Thyroid gland (tissue), 4 donors: ENCODE results near the gene CDH4. TPM values are rescaled to one million over a fixed set of nuclear protein-coding genes. Genes with fewer than 3 reads are reported as not detected.
"Not testable (repeated sequence)": the region's sequence is repeated elsewhere in the genome, so short reads cannot be mapped to it uniquely, and the experiment has no call there.

ENCODE experiments used
- DNase-seq, 2 donors: peaks; one replicate each; pipeline ENCODE4 v3.0.0-alpha.2; 2019
- H3K27ac ChIP-seq, 3 donors: fragments of 200-600 bp; sonication (generic); 1 replicate in 2 of 3; 2 replicates in 1 of 3; pipeline ENCODE4 v1.5.1; 2016 to 2019; ENCODE audit warnings: mild to moderate bottlenecking in 1 of 3, moderate library complexity in 1 of 3
- H3K27me3 ChIP-seq: fragments of 200-600 bp; sonication (generic); one replicate; pipeline ENCODE4 v1.5.1; 2019
- H3K36me3 ChIP-seq, 2 donors: fragments of 200-600 bp; sonication (generic); one replicate each; pipeline ENCODE4 v1.5.1; 2016 to 2019
- H3K4me1 ChIP-seq, 2 donors: fragments of 200-600 bp; sonication (generic); one replicate each; pipeline ENCODE4 v1.5.1; 2017 to 2019
- H3K4me3 ChIP-seq, 3 donors: fragments of 200-600 bp; sonication (generic); replicated peaks in 1 of 3; 1 replicate in 2 of 3; 2 replicates in 1 of 3; pipeline ENCODE4 v1.5.1; 2016; ENCODE audit warnings: mild to moderate bottlenecking in 1 of 3
- H3K9me3 ChIP-seq: fragments of 200-600 bp; sonication (generic); one replicate; pipeline ENCODE4 v1.5.1; 2017
- CTCF ChIP-seq, 6 experiments: fragments of 200-600 bp in 3 of 6; fragments of 450-650 bp in 3 of 6; sonication (generic) in 3 of 6; IDR thresholded peaks; one replicate each; pipeline ENCODE4 v1.5.1; 2016 to 2019; ENCODE audit warnings: antibody characterized with exemption in 6 of 6, mild to moderate bottlenecking in 2 of 6, inconsistent platforms in 1 of 6, moderate library complexity in 1 of 6
- POLR2A ChIP-seq, 2 donors: fragments of 450-650 bp; IDR thresholded peaks; one replicate each; pipeline ENCODE4 v1.6.1; 2017; ENCODE audit warnings: antibody characterized with exemption in 2 of 2, mild to moderate bottlenecking in 2 of 2, moderate library complexity in 1 of 2
- WGBS, 2 donors: methylation state at CpG; one replicate each; pipeline ENCODE4 v1.1.5; 2017; 5-methylcytosine and 5-hydroxymethylcytosine counted together
- intact Hi-C: fragments of 100-400 bp; cut with DNase I; formaldehyde crosslinking; loops from one replicate; pipeline ENCODE4 v1.15.1; 2023
- total RNA-seq, 4 donors: library from RNA; depleted of rRNA; stranded (reverse); fragments of >200 nt; gene quantifications; one replicate each; pipeline ENCODE4 v1.2.3, GENCODE V29; 2016

CDH4 gene
- total RNA-seq, 4 donors from 2014 or later, result 0.22 to 0.29 (median 0.29) TPM; not detected in 1

GRCh38 chr20:61982951-61983315 is 730.9 kb downstream of the CDH4 start:
- H3K4me1 ChIP-seq, result no peaks in the 10 kb centered on the region
- intact Hi-C loops, result no loop called here
- H3K4me3 ChIP-seq, result no peak overlapping the region
- DNase-seq, result no peak
- H3K27me3 ChIP-seq, result no peaks in the 10 kb centered on the region
- WGBS, 2 donors, result 93 to 95% methylated on average over 11 of the region's 11 CpGs
- no peaks in the 10 kb centered on the region for H3K9me3 ChIP-seq
- H3K36me3 ChIP-seq, result peaks cover 4 to 8% of the 10 kb centered on the region in 2 donors
- no peak overlapping the region for H3K27ac ChIP-seq
- TF ChIP-seq POLR2A (IDR thresholded peaks at IDR 0.05), result no peak
- no peak for TF ChIP-seq CTCF (IDR thresholded peaks at IDR 0.05)

- TF ChIP-seq POLR2A (IDR thresholded peaks at IDR 0.05) (no peak), CTCF (IDR thresholded peaks at IDR 0.05) (no peak)
- Histone ChIP-seq H3K27ac (no peak overlapping the region), H3K27me3 (no peaks in the 10 kb centered on the region), H3K36me3 (peaks cover 4 to 8% of the 10 kb centered on the region in 2 donors), H3K4me3 (no peak overlapping the region), H3K9me3 (no peaks in the 10 kb centered on the region), H3K4me1 (no peaks in the 10 kb centered on the region)
- WGBS, 2 donors, result 83 to 85% methylated on average over 17 of the region's 17 CpGs
- intact Hi-C loops, result no loop called here
- no peak for DNase-seq
Measured at GRCh38 chr20:61983965-61984364, 731.9 kb downstream of the CDH4 start.

- H3K27ac ChIP-seq, DNase-seq, H3K4me1 ChIP-seq, H3K4me3 ChIP-seq, H3K36me3 ChIP-seq, H3K9me3 ChIP-seq, intact Hi-C loops, H3K27me3 ChIP-seq: not testable (repeated sequence)
- 88 to 90% methylated on average over 12 to 13 of the region's 14 CpGs for WGBS, 2 donors
Measured at GRCh38 chr20:61984431-61984830, 732.4 kb downstream of the CDH4 start.

- no peak for DNase-seq
- Histone ChIP-seq H3K4me1 (no peaks in the 10 kb centered on the region), H3K27me3 (no peaks in the 10 kb centered on the region), H3K36me3 (peaks cover 4 to 5% of the 10 kb centered on the region in 2 donors), H3K9me3 (no peaks in the 10 kb centered on the region), H3K4me3 (no peak overlapping the region), H3K27ac (no peak overlapping the region)
- 92 to 96% methylated on average over 6 of the region's 6 CpGs for whole genome bisulfite sequencing, 2 donors
- no peak for TF ChIP-seq CTCF (IDR thresholded peaks at IDR 0.05)
- no peak for TF ChIP-seq POLR2A (IDR thresholded peaks at IDR 0.05)
- intact Hi-C loops, result no loop called here
Measured at GRCh38 chr20:61985096-61985495, 733.0 kb downstream of the CDH4 start.

GRCh38 chr20:61986762-61987321 is 734.8 kb downstream of the CDH4 start:
- no peaks in the 10 kb centered on the region for H3K9me3 ChIP-seq
- no peak overlapping the region for H3K4me3 ChIP-seq
- peaks cover 7 to 17% of the 10 kb centered on the region in 2 donors for H3K36me3 ChIP-seq
- no peak overlapping the region for H3K27ac ChIP-seq
- H3K4me1 ChIP-seq, result no peaks in the 10 kb centered on the region
- H3K27me3 ChIP-seq, result no peaks in the 10 kb centered on the region
- no peak for DNase-seq
- intact Hi-C loops, result no loop called here
- TF ChIP-seq POLR2A (IDR thresholded peaks at IDR 0.05) (no peak), CTCF (IDR thresholded peaks at IDR 0.05) (no peak)
- whole genome bisulfite sequencing, 2 donors, result 93 to 94% methylated on average over 14 to 16 of the region's 16 CpGs

GRCh38 chr20:61988665-61989064 is 736.6 kb downstream of the CDH4 start:
- Histone ChIP-seq H3K4me1 (no peaks in the 10 kb centered on the region), H3K36me3 (peaks cover 22 to 23% of the 10 kb centered on the region in 2 donors), H3K27ac (no peak overlapping the region), H3K27me3 (no peaks in the 10 kb centered on the region), H3K4me3 (no peak overlapping the region), H3K9me3 (no peaks in the 10 kb centered on the region)
- intact Hi-C loops, result no loop called here
- no peak for TF ChIP-seq CTCF (IDR thresholded peaks at IDR 0.05)
- no peak for TF ChIP-seq POLR2A (IDR thresholded peaks at IDR 0.05)
- 93 to 95% methylated on average over 18 of the region's 18 CpGs for WGBS, 2 donors
- DNase-seq, result no peak
